A549 treated with AZD9567 at 1 μM for 4 hours (cell line): Measurements from ENCODE around the gene UBE3A. TPM values are rescaled to one million over a fixed set of nuclear protein-coding genes. Genes with fewer than 3 reads are reported as not detected.

ENCODE experiments used
- total RNA-seq: library from RNA; stranded (reverse); fragments of 200-300 nt; extraction: Qiagen RNA extraction; gene quantifications from 5 replicates; pipeline ENCODE4 v1.2.3, GENCODE V29; 2022; ENCODE audit not compliant: insufficient read depth

The UBE3A gene
- total RNA-seq = 20.9 to 40.6 TPM (median 21.7 TPM) in 5 replicates

GRCh38 chr15:25438601-25439368 lies at the start of gene UBE3A:
TSS of gene UBE3A (minus strand) at chr15:25439024. CDS start at chr15:25409107, 29,917 bp downstream.

